ENCODE data around the gene BACH1. TPM values are rescaled to one million over a fixed set of nuclear protein-coding genes. Genes with fewer than 3 reads are reported as not detected.

The BACH1 gene
- total RNA-seq, 2 experiments from 2014 or later, result 23.5 to 23.7 TPM

GRCh38 chr21:29389136-29389535, 90.4 kb downstream of the BACH1 start:
- Mint-ChIP-seq H3K4me1 (ENCODE audit: low read depth) (no peaks in the 10 kb centered on the region), H3K36me3 (ENCODE audit: low read depth) (no peaks in the 10 kb centered on the region), H3K4me3 (no peak overlapping the region), H3K9me3 (ENCODE audit: insufficient read depth) (no peaks in the 10 kb centered on the region), H3K27me3 (ENCODE audit: low read depth) (no peaks in the 10 kb centered on the region), H3K27ac (no peak overlapping the region)
- ChIA-PET POLR2A (no interaction called here), CTCF (no interaction called here)
- ATAC-seq, result no peak
- DNase-seq, result no peak

- Mint-ChIP-seq H3K4me1 (ENCODE audit: low read depth) (no peaks in the 10 kb centered on the region), H3K9me3 (ENCODE audit: insufficient read depth) (no peaks in the 10 kb centered on the region), H3K27me3 (ENCODE audit: low read depth) (no peaks in the 10 kb centered on the region), H3K27ac (no peak overlapping the region), H3K4me3 (no peak overlapping the region), H3K36me3 (ENCODE audit: low read depth) (no peaks in the 10 kb centered on the region)
- ATAC-seq (no peak), DNase-seq (no peak)
- ChIA-PET CTCF (no interaction called here), POLR2A (no interaction called here)
These were observed 92.1 kb downstream of the BACH1 start for GRCh38 chr21:29390778-29391177.

GRCh38 chr21:29394051-29394450, 95.3 kb downstream of the BACH1 start:
- Mint-ChIP-seq H3K27me3 (ENCODE audit: low read depth) (no peaks in the 10 kb centered on the region), H3K4me3 (no peak overlapping the region), H3K4me1 (ENCODE audit: low read depth) (no peaks in the 10 kb centered on the region), H3K9me3 (ENCODE audit: insufficient read depth) (peaks cover 4% of the 10 kb centered on the region), H3K36me3 (ENCODE audit: low read depth) (peaks cover 3% of the 10 kb centered on the region), H3K27ac (no peak overlapping the region)
- POLR2A ChIA-PET, result interaction anchor here (0.6 kb wide), 1 partner anchor 33 kb away, joined by 3 read pairs; no protein-coding TSS in a partner anchor
- DNase-seq (no peak), ATAC-seq (no peak)
- CTCF ChIA-PET, result no interaction called here

Other genes starting within 250 kb of the BACH1 start
- gene CCT8, start 225.3 kb upstream of the BACH1 start, total RNA-seq, result 100 to 1,000 TPM; 243 to 246 TPM
- 1 to 10 TPM; 3.4 to 4.4 TPM for gene MAP3K7CL, start 168.3 kb upstream of the BACH1 start, total RNA-seq

Data from activated CD8-positive, alpha-beta T cell treated with anti-CD3 and anti-CD28 coated beads, Interleukin-2, amount 10 ng/mL, durations not matched to agents 7 days and 5 days (primary cell).